Measurements from ENCODE around the gene TOM1L2.
"Not testable (repeated sequence)": the region's sequence is repeated elsewhere in the genome, so short reads cannot be mapped to it uniquely, and the experiment has no call there.

The TOM1L2 gene

GRCh38 chr17:17940441-17940911, 31.7 kb downstream of the TOM1L2 start:
- no peak for DNase-seq

- DNase-seq = not testable (repeated sequence)
Observed at GRCh38 chr17:17939941-17940340, 32.3 kb downstream of the TOM1L2 start.

GRCh38 chr17:17938388-17939107, 33.7 kb downstream of the TOM1L2 start:
- no peak for DNase-seq

- DNase-seq = no peak
Observed at GRCh38 chr17:17937958-17938357, 34.2 kb downstream of the TOM1L2 start.

GRCh38 chr17:17937201-17937853, 34.9 kb downstream of the TOM1L2 start:
- no peak for DNase-seq

- DNase-seq = no peak
Observed at GRCh38 chr17:17935321-17936271, 36.6 kb downstream of the TOM1L2 start.

GRCh38 chr17:17934806-17935205, 37.4 kb downstream of the TOM1L2 start:
- DNase-seq = no peak

- no peak for DNase-seq
Observed at GRCh38 chr17:17934214-17934613, 38.0 kb downstream of the TOM1L2 start.

GRCh38 chr17:17933775-17934174, 38.4 kb downstream of the TOM1L2 start:
- no peak for DNase-seq

- no peak for DNase-seq
Observed at GRCh38 chr17:17931159-17931558, 41.0 kb downstream of the TOM1L2 start.

- DNase-seq = no peak
Observed at GRCh38 chr17:17930674-17931073, 41.5 kb downstream of the TOM1L2 start.

GRCh38 chr17:17929655-17930380, 42.4 kb downstream of the TOM1L2 start:
- no peak for DNase-seq

- no peak for DNase-seq
Observed at GRCh38 chr17:17928398-17929287, 43.6 kb downstream of the TOM1L2 start.

GRCh38 chr17:17926840-17927449, 45.3 kb downstream of the TOM1L2 start:
- no peak for DNase-seq

GRCh38 chr17:17926036-17926435, 46.2 kb downstream of the TOM1L2 start:
- DNase-seq = no peak

- no peak for DNase-seq
Observed at GRCh38 chr17:17924857-17925250, 47.3 kb downstream of the TOM1L2 start.

GRCh38 chr17:17924131-17924856, 47.9 kb downstream of the TOM1L2 start:
- no peak for DNase-seq

GRCh38 chr17:17922070-17922614, 50.1 kb downstream of the TOM1L2 start:
- DNase-seq = no peak

- DNase-seq = no peak
Observed at GRCh38 chr17:17921192-17922069, 50.8 kb downstream of the TOM1L2 start.

All from NCI-H774 (cell line).